Progenitor cell of endocrine pancreas (in vitro differentiated cells): Measurements from ENCODE around the gene LCE6A. TPM values are rescaled to one million over a fixed set of nuclear protein-coding genes. Genes with fewer than 3 reads are reported as not detected.

Source experiments
- DNase-seq: peaks from one replicate; pipeline ENCODE4 v3.0.0; 2021; ENCODE audit warnings: low spot score; ENCODE audit not compliant: unreplicated experiment
- H3K27ac Mint-ChIP-seq: 2 replicates; pipeline ENCODE4 v1.8.0; 2021; ENCODE audit warnings: mild to moderate bottlenecking, moderate library complexity, mixed read lengths
- H3K27me3 Mint-ChIP-seq: 2 replicates; pipeline ENCODE4 v1.8.0; 2021; ENCODE audit warnings: mixed read lengths
- H3K36me3 Mint-ChIP-seq: 2 replicates; pipeline ENCODE4 v1.8.0; 2022; ENCODE audit warnings: mixed read lengths; ENCODE audit not compliant: insufficient read depth
- H3K4me1 Mint-ChIP-seq: 2 replicates; pipeline ENCODE4 v1.8.0; 2021; ENCODE audit warnings: low read depth, mixed read lengths
- H3K4me3 Mint-ChIP-seq: 2 replicates; pipeline ENCODE4 v1.8.0; 2021; ENCODE audit warnings: low read depth, mild to moderate bottlenecking, moderate library complexity, mixed read lengths
- H3K9me3 Mint-ChIP-seq: 2 replicates; pipeline ENCODE4 v1.8.0; 2021; ENCODE audit warnings: low read depth, mixed read lengths
- CTCF ChIP-seq: fragments of 200-600 bp; sonication (generic); IDR thresholded peaks from one replicate; pipeline ENCODE4 v1.5.0; 2021; ENCODE audit warnings: antibody characterized with exemption, mild to moderate bottlenecking; ENCODE audit not compliant: unreplicated experiment
- total RNA-seq: library from RNA; stranded (reverse); gene quantifications from 2 replicates; pipeline ENCODE4 v1.2.1, GENCODE V29; 2021

LCE6A gene
- total RNA-seq, 1 donor from 2014 or later: not detected

DNA sequence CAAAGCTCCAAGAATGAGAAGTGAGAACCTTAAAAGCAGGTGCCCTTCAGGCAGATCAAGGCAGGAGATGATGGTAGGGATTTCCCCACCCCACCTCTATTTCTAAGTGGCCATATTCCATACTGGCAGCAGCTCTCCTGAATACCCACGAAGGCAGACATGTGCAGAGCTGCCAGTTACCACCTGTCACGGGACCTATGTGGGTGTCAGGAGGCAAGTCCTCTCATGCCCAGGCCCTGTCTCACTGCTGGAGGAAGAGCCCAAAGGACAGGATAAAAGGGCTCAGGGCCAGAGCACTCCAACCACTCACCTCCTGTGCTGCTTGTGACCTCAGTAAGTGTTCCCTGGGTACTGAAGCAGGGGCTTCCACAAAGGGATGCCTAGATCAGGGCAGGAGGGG is 31.6 kb upstream of the LCE6A start:
- no peak for DNase-seq
- Mint-ChIP-seq H3K27me3 (no peaks in the 10 kb centered on the region), H3K9me3 (peaks cover 46% of the 10 kb centered on the region), H3K4me1 (no peaks in the 10 kb centered on the region), H3K36me3 (peaks cover 1% of the 10 kb centered on the region), H3K27ac (no peak overlapping the region), H3K4me3 (no peak overlapping the region)
- TF ChIP-seq CTCF: no peak

GRCh38 chr1:152811671-152812070 is 31.0 kb upstream of the LCE6A start, which contains the start of gene LCE1B:
Gene LCE1B, plus strand, starts transcription at chr1:152811971. Its CDS starts 476 bp downstream, at chr1:152812447.
- TF ChIP-seq CTCF: no peak
- Mint-ChIP-seq H3K27ac (no peak within 1 kb of the TSS), H3K9me3 (peaks cover 44% of the 10 kb centered on the region), H3K36me3 (peaks cover 1% of the 10 kb centered on the region), H3K4me1 (no peaks in the 10 kb centered on the region), H3K27me3 (no peaks in the 10 kb centered on the region), H3K4me3 (no peak within 1 kb of the TSS)
- DNase-seq: no peak

GRCh38 chr1:152817309-152817708 is 25.3 kb upstream of the LCE6A start:
- Mint-ChIP-seq H3K27me3 (no peaks in the 10 kb centered on the region), H3K36me3 (peaks cover 1% of the 10 kb centered on the region), H3K4me1 (no peaks in the 10 kb centered on the region), H3K9me3 (peaks cover 49% of the 10 kb centered on the region), H3K4me3 (no peak overlapping the region), H3K27ac (no peak overlapping the region)
- no peak for TF ChIP-seq CTCF
- no peak for DNase-seq

DNA sequence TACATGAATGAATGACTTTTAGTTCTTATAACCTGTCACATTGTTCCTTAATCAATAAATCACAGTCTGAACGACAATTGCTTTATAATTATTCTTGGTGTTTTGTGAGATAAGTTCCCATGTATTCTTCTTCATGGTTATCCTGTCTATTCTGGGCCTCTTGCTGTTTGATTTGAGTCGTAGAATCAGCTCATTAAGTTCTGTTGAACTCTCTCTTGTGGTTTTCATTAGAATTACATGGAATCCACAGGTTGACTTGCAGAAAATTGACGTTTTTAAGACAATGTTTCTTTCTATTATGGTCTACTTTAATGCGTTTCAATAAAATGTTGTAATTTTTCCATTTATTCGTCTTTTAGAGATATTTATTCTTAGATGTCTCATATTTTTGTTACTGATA is 19.4 kb upstream of the LCE6A start:
- no peak overlapping the region for H3K4me3 Mint-ChIP-seq
- DNase-seq: no peak
- no peaks in the 10 kb centered on the region for H3K27me3 Mint-ChIP-seq
- no peaks in the 10 kb centered on the region for H3K4me1 Mint-ChIP-seq
- H3K9me3 Mint-ChIP-seq: peaks cover 48% of the 10 kb centered on the region
- no peak overlapping the region for H3K27ac Mint-ChIP-seq
- no peak for TF ChIP-seq CTCF
- H3K36me3 Mint-ChIP-seq: no peaks in the 10 kb centered on the region

- Mint-ChIP-seq H3K4me3 (no peak overlapping the region), H3K36me3 (no peaks in the 10 kb centered on the region), H3K27ac (no peak overlapping the region), H3K9me3 (peaks cover 52% of the 10 kb centered on the region), H3K27me3 (no peaks in the 10 kb centered on the region), H3K4me1 (no peaks in the 10 kb centered on the region)
- DNase-seq: no peak
- TF ChIP-seq CTCF: no peak
Measured at GRCh38 chr1:152824964-152825363, 17.7 kb upstream of the LCE6A start.
